SK-N-MC (cell line): ENCODE measurements around the gene KRTAP5-7.

Experiments
- EZH2 ChIP-seq: fragments of 200-600 bp; sonication (generic); IDR thresholded peaks from one replicate; pipeline ENCODE4 v1.6.1; 2017; ENCODE audit warnings: antibody characterized with exemption
- FOXP2 ChIP-seq: optimal IDR thresholded peaks from 2 replicates; pipeline ENCODE3; 2011; ENCODE audit warnings: mild to moderate bottlenecking, moderate library complexity; ENCODE audit not compliant: insufficient read depth; ENCODE audit errors: extremely low read length, control extremely low read depth
- POLR2AphosphoS5 ChIP-seq: IDR thresholded peaks from 2 replicates; pipeline ENCODE4 v1.6.1; 2012; ENCODE audit warnings: mild to moderate bottlenecking, low read depth, low read length, borderline replicate concordance

- TF ChIP-seq POLR2AphosphoS5 = no peak
- TF ChIP-seq EZH2 = no peak
- no peak for TF ChIP-seq FOXP2
These were observed 25.0 kb upstream of the KRTAP5-7 start for GRCh38 chr11:71502026-71502425.
